Lower leg skin (tissue), 4 donors: Measurements from ENCODE around the gene KIAA0825. TPM values are rescaled to one million over a fixed set of nuclear protein-coding genes. Genes with fewer than 3 reads are reported as not detected.

Experiments
- DNase-seq, 2 donors: peaks; one replicate each; pipeline ENCODE4 v3.0.0-alpha.2; 2019; ENCODE audit warnings: low spot score in 2 of 2
- H3K4me3 ChIP-seq: fragments of 200-600 bp; sonication (generic); 2 replicates; pipeline ENCODE4 v1.5.1; 2017; ENCODE audit warnings: mild to moderate bottlenecking, low read depth; ENCODE audit not compliant: poor library complexity, severe bottlenecking
- CTCF ChIP-seq, 3 donors: fragments of 450-650 bp; IDR thresholded peaks; one replicate each; pipeline ENCODE4 v1.5.1; 2016; ENCODE audit warnings: antibody characterized with exemption in 3 of 3, mild to moderate bottlenecking in 3 of 3, moderate library complexity in 2 of 3
- POLR2A ChIP-seq, 2 donors: fragments of 450-650 bp; IDR thresholded peaks; one replicate each; pipeline ENCODE4 v1.6.1; 2016 to 2017; ENCODE audit warnings: antibody characterized with exemption in 2 of 2, mild to moderate bottlenecking in 1 of 2, moderate library complexity in 1 of 2
- WGBS, 2 donors: methylation state at CpG; one replicate each; pipeline ENCODE4 v1.1.5; 2018; 5-methylcytosine and 5-hydroxymethylcytosine counted together
- intact Hi-C: fragments of 100-400 bp; cut with DNase I; formaldehyde crosslinking; loops from one replicate; pipeline ENCODE4 v1.15.0; 2023; ENCODE audit warnings: low total_unique reads
- total RNA-seq, 4 donors: library from RNA; depleted of rRNA; stranded (reverse); fragments of >200 nt; gene quantifications; one replicate each; pipeline ENCODE4 v1.1.0, GENCODE V29; 2016

KIAA0825 gene
- total RNA-seq, 4 donors from 2014 or later = 1.6 to 3.4 (median 2.5) TPM

GRCh38 chr5:94544875-94545547, 73.4 kb downstream of the KIAA0825 start:
- TF ChIP-seq POLR2A (IDR thresholded peaks at IDR 0.05) = no peak
- TF ChIP-seq CTCF (IDR thresholded peaks at IDR 0.05) = no peak
- DNase-seq = no peak
- intact Hi-C loops = no loop called here
- 91 to 93% methylated on average over 7 of the region's 7 CpGs for WGBS, 2 donors
- no peak overlapping the region for H3K4me3 ChIP-seq

- no peak overlapping the region for H3K4me3 ChIP-seq
- TF ChIP-seq POLR2A (IDR thresholded peaks at IDR 0.05) (no peak), CTCF (IDR thresholded peaks at IDR 0.05) (no peak)
- DNase-seq = no peak
- 83 to 97% methylated on average over 1 of the region's 1 CpG for WGBS, 2 donors
- intact Hi-C loops = no loop called here
Observed at GRCh38 chr5:94544031-94544650, 74.3 kb downstream of the KIAA0825 start.

DNA sequence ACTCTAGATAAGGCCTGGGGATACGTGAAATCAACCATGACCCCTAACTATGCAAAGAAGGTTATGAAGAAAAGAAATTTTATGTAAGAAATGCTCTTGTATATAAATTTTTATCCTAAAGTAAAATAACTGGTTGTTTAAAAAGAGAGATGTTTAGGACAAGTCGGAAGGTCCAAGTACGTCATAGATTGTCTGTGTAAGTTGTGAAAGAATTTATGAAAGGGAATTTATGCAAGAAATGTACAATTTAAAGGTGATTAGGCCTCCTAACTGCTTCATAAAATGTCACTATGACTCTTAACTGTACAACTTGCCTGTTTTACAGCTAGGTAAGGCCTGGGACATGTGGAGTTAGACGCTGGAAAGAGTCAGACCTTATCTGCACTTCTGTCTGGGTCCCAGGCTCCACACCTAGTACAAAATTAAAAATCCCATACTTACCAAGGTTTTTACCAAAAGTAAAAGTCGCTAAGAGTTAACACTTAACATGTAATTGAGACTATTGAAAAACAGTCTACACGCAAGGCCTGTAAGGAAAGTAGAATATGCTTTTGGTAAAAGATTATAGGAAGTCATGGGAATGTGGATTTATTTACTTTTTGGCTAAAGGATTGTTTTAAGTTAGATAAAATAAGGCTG, 77.4 kb downstream of the KIAA0825 start:
- intact Hi-C loops = no loop called here
- no peak for DNase-seq
- 92 to 93% methylated on average over 6 of the region's 6 CpGs for WGBS, 2 donors
- H3K4me3 ChIP-seq = no peak overlapping the region
- TF ChIP-seq CTCF (IDR thresholded peaks at IDR 0.05) (no peak), POLR2A (IDR thresholded peaks at IDR 0.05) (no peak)

DNA sequence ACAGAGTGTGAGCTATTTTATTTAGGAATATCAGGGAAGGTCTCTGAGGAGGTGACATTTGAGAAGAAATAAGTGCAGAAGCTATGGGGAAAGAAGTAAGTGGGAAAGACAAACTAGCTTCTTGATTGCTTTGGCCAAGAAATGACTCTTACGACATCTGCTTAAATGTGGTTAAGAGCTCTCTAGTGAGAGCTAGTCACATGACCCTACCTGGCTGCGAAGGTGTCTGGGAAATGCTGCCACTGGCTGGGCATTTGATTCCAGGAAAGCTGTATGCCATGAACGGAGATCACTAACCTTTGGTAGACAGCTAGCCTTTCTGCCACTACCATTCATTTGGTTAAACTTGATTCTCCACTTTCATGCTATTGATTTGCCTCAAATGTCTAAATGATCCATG, 80.1 kb downstream of the KIAA0825 start:
- TF ChIP-seq POLR2A (IDR thresholded peaks at IDR 0.05) (no peak), CTCF (IDR thresholded peaks at IDR 0.05) (no peak)
- intact Hi-C loops = no loop called here
- no peak for DNase-seq
- no peak overlapping the region for H3K4me3 ChIP-seq
- WGBS, 2 donors = 85 to 95% methylated on average over 3 of the region's 3 CpGs

DNA sequence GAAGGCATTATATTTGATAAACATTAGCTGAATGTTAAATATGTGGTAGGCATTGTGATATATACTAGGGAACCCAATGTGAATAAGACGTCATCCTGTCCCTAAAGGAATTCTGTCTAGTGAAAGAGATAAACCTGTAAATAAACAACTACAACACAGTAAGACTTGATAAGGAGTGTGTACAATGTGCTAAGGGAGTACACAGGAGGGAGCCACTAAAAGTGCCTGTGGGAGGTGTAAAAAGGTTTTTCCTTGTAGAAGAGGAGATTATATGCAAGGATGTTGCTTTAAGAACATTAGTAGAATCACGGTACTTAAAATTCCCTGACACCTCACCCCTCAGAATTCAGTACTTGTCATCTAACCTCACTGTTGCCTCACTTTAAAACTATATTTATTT, 91.7 kb downstream of the KIAA0825 start:
- no peak overlapping the region for H3K4me3 ChIP-seq
- 87 to 98% methylated on average over 2 of the region's 2 CpGs for WGBS, 2 donors
- intact Hi-C loops = no loop called here
- no peak for DNase-seq
- no peak for TF ChIP-seq CTCF (IDR thresholded peaks at IDR 0.05)
- no peak for TF ChIP-seq POLR2A (IDR thresholded peaks at IDR 0.05)
